HepG2 (cell line): ENCODE measurements around the gene MYH10. TPM values are rescaled to one million over a fixed set of nuclear protein-coding genes. Genes with fewer than 3 reads are reported as not detected.

Experiments
- ATF5 ChIP-seq: sonication (generic); formaldehyde crosslinking; IDR thresholded peaks from 2 replicates; pipeline ENCODE4 v1.4.0; 2020; ENCODE audit warnings: mild to moderate bottlenecking, low read depth, missing genetic modification reagents
- CENPBD1 ChIP-seq: sonication (generic); formaldehyde crosslinking; IDR thresholded peaks from 2 replicates; pipeline ENCODE4 v1.8.0; 2022; ENCODE audit warnings: missing genetic modification reagents, low read depth, mild to moderate bottlenecking, borderline replicate concordance
- FOXM1 ChIP-seq: sonication (generic); formaldehyde crosslinking; IDR thresholded peaks from 2 replicates; pipeline ENCODE4 v1.5.0; 2020; ENCODE audit warnings: missing genetic modification reagents
- HIC2 ChIP-seq: sonication (generic); formaldehyde crosslinking; IDR thresholded peaks from 2 replicates; pipeline ENCODE4 v1.9.0; 2022; ENCODE audit warnings: low read depth, missing genetic modification reagents
- MXD4 ChIP-seq: IDR thresholded peaks from 2 replicates; pipeline ENCODE4 v1.6.1; 2016; ENCODE audit warnings: mild to moderate bottlenecking, missing biosample characterization, missing genetic modification reagents
- RXRA ChIP-seq: sonication (generic); formaldehyde crosslinking; IDR thresholded peaks from 2 replicates; pipeline ENCODE4 v1.5.1; 2020; ENCODE audit warnings: missing genetic modification reagents
- SNAPC5 ChIP-seq: sonication (generic); formaldehyde crosslinking; IDR thresholded peaks from 2 replicates; pipeline ENCODE4 v1.8.1; 2023; ENCODE audit warnings: mild to moderate bottlenecking, missing genetic modification reagents, borderline replicate concordance
- TCF7 ChIP-seq: sonication (generic); IDR thresholded peaks from 2 replicates; pipeline ENCODE4 v1.6.1; 2016; ENCODE audit warnings: antibody characterized with exemption, low read depth
- TEAD2 ChIP-seq: sonication (generic); formaldehyde crosslinking; IDR thresholded peaks from 2 replicates; pipeline ENCODE4 v1.9.0; 2021; ENCODE audit warnings: missing genetic modification reagents
- TP53 ChIP-seq: sonication (generic); formaldehyde crosslinking; conservative IDR thresholded peaks from 2 replicates; pipeline ENCODE4 v1.4.0; 2020; ENCODE audit warnings: missing genetic modification reagents
- ZBTB4 ChIP-seq: sonication (generic); formaldehyde crosslinking; IDR thresholded peaks from 2 replicates; pipeline ENCODE4 v1.4.0; 2020; ENCODE audit warnings: missing genetic modification reagents, mild to moderate bottlenecking, borderline replicate concordance
- ZBTB42 ChIP-seq: sonication (generic); formaldehyde crosslinking; IDR thresholded peaks from 2 replicates; pipeline ENCODE4 v1.5.0; 2020; ENCODE audit warnings: mild to moderate bottlenecking, missing genetic modification reagents
- ZBTB43 ChIP-seq: sonication (generic); formaldehyde crosslinking; conservative IDR thresholded peaks from 2 replicates; pipeline ENCODE4 v1.4.0; 2020; ENCODE audit warnings: missing genetic modification reagents
- ZNF274 ChIP-seq: sonication (generic); formaldehyde crosslinking; IDR thresholded peaks from 2 replicates; pipeline ENCODE4 v1.5.1; 2020; ENCODE audit warnings: mild to moderate bottlenecking, missing genetic modification reagents
- ZNF292 ChIP-seq: sonication (generic); formaldehyde crosslinking; IDR thresholded peaks from 2 replicates; pipeline ENCODE4 v1.8.1; 2022; ENCODE audit warnings: mild to moderate bottlenecking, low read depth, missing genetic modification reagents, borderline replicate concordance
- ZNF33A ChIP-seq: sonication (generic); formaldehyde crosslinking; IDR thresholded peaks from 2 replicates; pipeline ENCODE4 v1.5.1; 2020; ENCODE audit warnings: missing genetic modification reagents, mild to moderate bottlenecking, moderate library complexity, borderline replicate concordance
- ZNF34 ChIP-seq: sonication (generic); formaldehyde crosslinking; IDR thresholded peaks from 2 replicates; pipeline ENCODE4 v1.4.0; 2020; ENCODE audit warnings: mild to moderate bottlenecking, missing genetic modification reagents, borderline replicate concordance
- ZNF570 ChIP-seq: sonication (generic); formaldehyde crosslinking; IDR thresholded peaks from 2 replicates; pipeline ENCODE4 v1.4.0; 2020; ENCODE audit warnings: mild to moderate bottlenecking, missing genetic modification reagents, borderline replicate concordance
- ZNF749 ChIP-seq: sonication (generic); formaldehyde crosslinking; IDR thresholded peaks from 2 replicates; pipeline ENCODE4 v1.8.0; 2022; ENCODE audit warnings: mild to moderate bottlenecking, missing genetic modification reagents, moderate library complexity, borderline replicate concordance
- polyA plus RNA-seq, 8 experiments: library from polyadenylated mRNA; depleted of rRNA in 3 of 8; stranded (reverse) in 7 of 8; unstranded in 1 of 8; fragments of >200 nt; fragmentation: Illumina TruSeq in 4 of 8; extraction: Trizol in 4 of 8; gene quantifications; 2 replicates each; pipeline versions ENCODE4 v1.2.1 to v1.2.3, GENCODE V29; 2011 to 2016; ENCODE audit warnings: low read depth in 4 of 8, missing spikeins in 1 of 8, mixed read lengths in 1 of 8; ENCODE audit not compliant: insufficient read depth in 1 of 8
- total RNA-seq, 5 experiments: library from RNA; depleted of rRNA; stranded (reverse); fragments of >200 nt; fragmentation: Illumina TruSeq; extraction: Trizol; gene quantifications; 2 replicates each; pipeline ENCODE4 v1.2.3, GENCODE V29; 2016; ENCODE audit warnings: low read depth in 1 of 5

Gene MYH10
- total and polyA plus RNA-seq, 2 of the 13 experiments (the other 11 are each of a cell fraction or from before 2014, with no cell fraction given), result 43.4 to 68.6 TPM

- no peak for TF ChIP-seq CENPBD1 (CRISPR knock-in tag)
- no peak for TF ChIP-seq TEAD2 (CRISPR knock-in tag)
- TF ChIP-seq ATF5, result no peak
- no peak for TF ChIP-seq SNAPC5 (CRISPR knock-in tag)
- TF ChIP-seq MXD4 (CRISPR knock-in tag), result peak; percentile 53
- TF ChIP-seq RXRA, result peak; percentile 14; the same call in 1 of the 2 replicates
- TF ChIP-seq ZNF292 (CRISPR knock-in tag), result no peak
- TF ChIP-seq HIC2 (CRISPR knock-in tag), result no peak
- TF ChIP-seq ZBTB4 (CRISPR knock-in tag), result 0 out of 2 replicates have a peak, but pooled peaks have one; percentile 40
- no peak for TF ChIP-seq TCF7
- TF ChIP-seq ZNF34 (CRISPR knock-in tag), result 0 out of 2 replicates have a peak, but pooled peaks have one; percentile 13
- peak; percentile 53; the same call in 1 of the 2 replicates for TF ChIP-seq ZNF274
- no peak for TF ChIP-seq FOXM1
- peak; percentile 78 for TF ChIP-seq ZBTB43 (CRISPR knock-in tag)
- no peak for TF ChIP-seq ZNF33A
- peak; percentile 69; the same call in 1 of the 2 replicates for TF ChIP-seq TP53 (CRISPR knock-in tag)
- no peak for TF ChIP-seq ZNF570 (CRISPR knock-in tag)
- TF ChIP-seq ZNF749 (CRISPR knock-in tag), result no peak; the same call in 1 of the 2 replicates
- TF ChIP-seq ZBTB42 (CRISPR knock-in tag), result no peak; the same call in 1 of the 2 replicates
Observed at GRCh38 chr17:8435245-8436168, 195.0 kb downstream of the MYH10 start, which contains the start of gene NDEL1 (continued).
